ENCODE data around the gene ICE1. TPM values are rescaled to one million over a fixed set of nuclear protein-coding genes. Genes with fewer than 3 reads are reported as not detected.

The ICE1 gene
- total and polyA plus RNA-seq, 9 of the 15 experiments (the other 6 are each of a cell fraction or from before 2014, with no cell fraction given) = 4.9 to 47.4 (median 28.2) TPM

- in situ Hi-C loops (cut with MboI) = loop anchor here (25.0 kb wide), 1 partner anchor 537 kb away; no protein-coding TSS in a partner anchor
- POLR2A ChIA-PET = no interaction called here
- Histone ChIP-seq H4K20me1 (replicated peaks; ENCODE audit: control insufficient read depth, insufficient read depth, low read length) (peaks cover 21% of the 10 kb centered on the region), H3K79me2 (ENCODE audit: control insufficient read depth, insufficient read depth, low read length) (peaks cover 71% of the 10 kb centered on the region), H3K27ac (ENCODE audit: extremely low read depth, low read depth, low read length) (no peak overlapping the region), H3K9me1 (ENCODE audit: control insufficient read depth, insufficient read depth, low read length) (peaks cover 4% of the 10 kb centered on the region), H3K4me2 (ENCODE audit: insufficient read depth, low read length) (no peak overlapping the region), H3K36me3 (ENCODE audit: control insufficient read depth, insufficient read depth, low read length) (peaks cover 24% of the 10 kb centered on the region; the same call in 2 of the 3 replicates), H3K27me3 (ENCODE audit: control insufficient read depth in 2 of 2, insufficient read depth in 2 of 2, low read length in 2 of 2) (no peaks in the 10 kb centered on the region), H3K9ac (ENCODE audit: insufficient read depth in 1 of 2, low read depth in 2 of 2, low read length in 2 of 2) (no peak overlapping the region), H3K9me3 (replicated peaks; ENCODE audit: control insufficient read depth, insufficient read depth, low read depth, low read length) (no peaks in the 10 kb centered on the region), H3K4me3 (no peak overlapping the region), H2AFZ (ENCODE audit: low read depth, low read length) (no peak overlapping the region), H3K4me1 (replicated peaks in 1 of 2; ENCODE audit: control insufficient read depth in 2 of 2, insufficient read depth in 2 of 2, low read length in 2 of 2) (peaks cover 18 to 24% of the 10 kb centered on the region in 2 experiments)
- no peak for ATAC-seq
- TF ChIP-seq ID3 (CRISPR knock-in tag; IDR thresholded peaks at IDR 0.05) (no peak), ID3 (tag; IDR thresholded peaks at IDR 0.05) (no peak), ATF3 (IDR thresholded peaks at IDR 0.05) (peak; percentile 28; the same call in 1 of the 2 replicates), ATF3 (CRISPR knock-in tag; conservative IDR thresholded peaks at IDR 0.05) (no peak), MED1 (CRISPR knock-in tag; IDR thresholded peaks at IDR 0.05; ENCODE audit: borderline replicate concordance) (no peak)
- BruUV-seq (replicated peaks) = no TSS peak
- 64% methylated on average over 2 of the region's 2 CpGs for WGBS (ENCODE audit: insufficient coverage, low coverage, missing lambda C conversion rate)
- CTCF ChIA-PET (ENCODE audit: low intra/inter-chr PET ratio) = no interaction called here
- FAIRE-seq = no peak
- peak in 1 of 4 experiments; percentile 19 for DNase-seq (ENCODE audit: extremely low read depth in 1 of 4, low spot score in 3 of 4)
- intact Hi-C loops (cut with micrococcal nuclease) = no loop called here
Measured at GRCh38 chr5:5424736-5425135, 2.3 kb downstream of the ICE1 start.

Measured in K562 (cell line).